Measurements from ENCODE around the gene MRPS18B. TPM values are rescaled to one million over a fixed set of nuclear protein-coding genes. Genes with fewer than 3 reads are reported as not detected.

The MRPS18B gene
- 44.4 TPM for total RNA-seq
- long read RNA-seq, transcript MRPS18B-206 (7 exons, 1,532 nt) = major isoform, 136 of 148 reads
- long read RNA-seq, partial matches to known transcripts = 0 of 148 reads
- long read RNA-seq, other reads (novel, unspliced or antisense) = 12 of 148 reads

DNA sequence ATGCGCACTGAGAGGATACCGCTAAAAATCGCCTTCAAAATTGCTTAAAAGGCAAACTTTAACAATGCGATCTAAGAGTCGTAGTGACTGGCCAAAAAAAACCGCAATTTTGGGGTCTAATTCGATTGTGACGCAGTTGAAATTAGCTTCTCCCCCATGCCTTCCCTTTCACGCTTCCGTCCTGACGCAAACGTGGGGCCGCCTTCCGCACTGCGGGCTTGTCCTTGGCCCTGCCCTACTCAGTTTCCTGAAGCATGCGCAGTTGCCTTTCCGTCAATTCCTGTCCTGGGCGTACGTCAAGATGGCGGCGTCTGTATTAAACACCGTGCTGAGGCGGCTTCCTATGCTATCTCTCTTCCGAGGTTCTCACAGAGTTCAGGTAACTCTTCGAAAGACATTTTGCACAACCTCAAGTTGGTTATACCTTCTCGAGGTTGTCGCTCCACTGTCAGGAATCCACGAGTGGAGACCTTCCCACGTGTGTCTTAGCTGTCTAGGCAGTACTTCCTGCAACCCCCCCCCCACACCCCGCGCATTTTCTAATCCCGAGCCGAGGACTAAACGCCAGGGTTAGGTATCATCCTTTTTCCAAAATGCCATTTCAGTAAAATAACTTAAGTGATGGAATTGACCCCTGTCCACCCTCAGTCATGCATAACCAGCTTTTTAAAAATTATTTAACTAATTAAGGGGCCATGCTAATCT lies at the start of gene MRPS18B:
TSS of gene MRPS18B (plus strand) at position 276 of the 705 bp plus-strand sequence. CDS start at position 302, 26 bp downstream.
- peak; percentile 97 for DNase-seq (ENCODE audit: low spot score)

DNA sequence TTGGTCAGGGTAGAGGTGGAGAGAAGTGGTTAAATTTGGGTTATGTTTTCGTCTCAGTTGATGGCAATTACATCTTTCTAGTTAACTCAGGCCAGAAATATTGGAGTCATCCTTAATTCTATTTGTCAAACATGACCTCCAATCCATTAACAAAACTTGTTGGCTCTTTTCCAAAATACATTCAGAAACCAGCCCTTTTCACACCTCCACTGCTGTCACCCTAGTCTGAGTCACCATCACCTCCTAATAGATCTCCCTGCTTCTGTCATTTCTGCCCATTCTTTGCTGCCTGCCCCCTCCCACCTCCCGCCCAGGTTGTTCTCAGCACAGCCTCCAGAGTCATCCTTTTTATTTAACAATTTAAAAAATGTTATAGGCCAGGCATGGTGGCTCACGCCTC lies 49.4 kb upstream of the MRPS18B start:
- no peak for DNase-seq (ENCODE audit: low spot score)

DNA sequence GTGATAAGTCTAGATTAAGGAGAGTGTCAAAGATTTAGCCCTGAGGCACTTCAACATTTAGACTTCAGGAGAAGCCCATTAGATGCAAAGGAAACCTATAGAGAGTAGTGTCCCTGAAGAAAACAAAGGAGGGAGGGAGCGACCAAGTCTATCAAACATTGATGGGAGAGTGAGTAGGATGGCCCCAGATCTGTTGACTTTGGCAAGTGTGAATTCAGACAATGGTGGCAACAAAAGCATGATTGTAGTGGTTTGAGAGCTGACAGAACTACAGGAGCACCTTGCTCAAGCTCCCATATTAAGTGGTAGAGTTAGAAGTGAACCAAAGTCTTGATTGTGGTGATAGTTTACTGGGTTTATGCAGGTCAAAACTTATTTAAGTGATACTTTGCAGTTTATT lies 47.4 kb upstream of the MRPS18B start:
- no peak for DNase-seq (ENCODE audit: low spot score)

DNA sequence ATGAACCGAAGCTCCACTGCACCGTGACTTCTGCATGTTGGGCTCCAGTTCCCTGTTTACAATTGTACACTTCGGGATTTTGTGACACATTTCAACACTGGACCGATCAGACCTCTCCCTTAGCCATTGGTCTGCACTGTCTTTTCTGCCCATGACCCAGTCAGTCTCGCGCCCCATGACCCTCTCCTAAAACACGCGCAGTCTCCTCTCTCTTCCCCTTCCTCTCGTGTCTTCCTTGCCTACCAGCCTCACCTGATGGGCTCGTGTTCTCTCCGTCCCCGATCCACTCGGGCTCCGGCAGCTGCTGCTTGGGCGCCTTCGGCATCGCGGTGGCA lies 46.9 kb upstream of the MRPS18B start:
- DNase-seq (ENCODE audit: low spot score) = no peak

DNA sequence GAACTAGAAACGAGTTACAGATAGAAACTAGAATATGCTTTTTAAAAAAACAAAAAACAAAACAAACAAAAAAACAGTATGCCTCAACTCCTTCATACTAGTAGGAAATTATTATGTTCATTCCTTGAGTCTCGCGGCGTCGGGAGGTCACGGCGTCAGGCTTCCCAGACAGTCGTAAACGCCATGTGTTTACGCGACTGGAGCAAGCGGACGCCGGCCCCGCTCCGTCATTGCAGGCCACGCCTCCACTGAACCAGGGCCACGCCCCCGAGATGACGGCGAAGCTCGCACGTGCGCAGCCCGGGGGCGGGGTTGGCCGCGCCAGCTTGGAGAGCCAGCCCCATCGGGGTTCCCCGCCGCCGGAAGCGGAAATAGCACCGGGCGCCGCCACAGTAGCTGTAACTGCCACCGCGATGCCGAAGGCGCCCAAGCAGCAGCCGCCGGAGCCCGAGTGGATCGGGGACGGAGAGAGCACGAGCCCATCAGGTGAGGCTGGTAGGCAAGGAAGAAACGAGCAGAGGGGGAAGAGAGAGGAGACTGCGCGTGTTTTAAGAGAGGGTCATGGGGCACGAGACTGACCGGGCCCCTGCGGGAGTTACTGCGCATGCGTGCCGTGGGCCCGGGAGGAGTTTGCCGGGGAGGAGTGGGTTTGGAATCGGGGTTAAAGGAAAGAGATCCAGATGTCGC lies 46.4 kb upstream of the MRPS18B start, which contains the start of gene ABCF1:
TSS of gene ABCF1 (plus strand) at position 368 of the 687 bp plus-strand sequence. CDS start at position 414, 46 bp downstream.
- peak; percentile 100 for DNase-seq (ENCODE audit: low spot score)

DNA sequence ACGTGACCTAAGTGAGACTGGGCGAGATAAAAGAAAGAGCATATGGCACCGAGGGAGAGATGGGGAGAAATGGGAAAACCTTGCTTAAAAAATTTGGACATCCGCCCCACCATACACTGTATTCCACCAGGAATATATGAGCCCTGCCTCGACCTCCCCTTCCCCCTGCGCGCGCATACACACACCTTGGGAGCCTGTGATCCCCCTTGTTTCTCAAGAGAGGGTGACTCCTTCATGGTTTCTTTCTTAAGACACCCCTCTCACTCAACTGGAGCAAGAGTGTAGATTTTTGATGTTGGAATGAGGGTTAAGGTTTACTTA lies 45.9 kb upstream of the MRPS18B start:
- DNase-seq (ENCODE audit: low spot score) = no peak

DNA sequence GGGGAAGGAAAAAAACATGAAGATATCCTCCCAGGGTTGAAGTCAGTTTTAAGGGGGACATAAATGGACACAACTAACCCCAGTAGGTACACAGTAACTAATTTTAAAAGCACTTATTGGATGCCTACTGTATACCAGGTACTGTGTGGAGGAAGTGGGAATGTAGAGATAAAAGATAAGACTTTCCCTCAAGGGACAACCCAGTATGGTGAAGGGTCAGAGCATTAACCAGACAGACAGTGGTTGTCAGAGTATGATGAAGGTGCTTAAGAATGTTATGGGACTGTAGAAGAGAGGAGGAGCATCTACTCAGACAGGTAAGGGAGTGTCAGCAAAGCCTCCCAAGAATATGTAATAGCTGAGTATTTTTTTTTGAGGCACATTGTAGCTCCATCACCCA lies 45.5 kb upstream of the MRPS18B start:
- no peak for DNase-seq (ENCODE audit: low spot score)

DNA sequence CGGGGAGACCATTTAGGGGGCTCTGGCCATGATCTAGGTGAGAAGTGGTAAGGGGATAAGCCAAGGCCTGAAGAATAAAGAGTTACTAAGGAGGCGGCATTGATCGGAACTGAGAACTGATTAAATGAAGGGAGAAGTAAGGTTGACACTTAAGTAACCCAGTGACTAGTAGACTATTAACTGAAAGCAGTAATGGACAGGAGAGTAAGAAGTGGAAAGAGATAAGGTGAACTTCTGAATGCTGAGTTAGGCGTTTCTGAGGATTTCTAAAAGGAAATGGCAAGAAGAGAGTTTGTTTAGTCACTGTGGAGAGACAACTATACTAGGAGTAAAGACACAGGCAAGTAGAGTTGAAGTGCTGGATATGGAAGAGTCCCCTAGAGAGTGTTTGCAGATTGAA lies 44.5 kb upstream of the MRPS18B start:
- no peak for DNase-seq (ENCODE audit: low spot score)

DNA sequence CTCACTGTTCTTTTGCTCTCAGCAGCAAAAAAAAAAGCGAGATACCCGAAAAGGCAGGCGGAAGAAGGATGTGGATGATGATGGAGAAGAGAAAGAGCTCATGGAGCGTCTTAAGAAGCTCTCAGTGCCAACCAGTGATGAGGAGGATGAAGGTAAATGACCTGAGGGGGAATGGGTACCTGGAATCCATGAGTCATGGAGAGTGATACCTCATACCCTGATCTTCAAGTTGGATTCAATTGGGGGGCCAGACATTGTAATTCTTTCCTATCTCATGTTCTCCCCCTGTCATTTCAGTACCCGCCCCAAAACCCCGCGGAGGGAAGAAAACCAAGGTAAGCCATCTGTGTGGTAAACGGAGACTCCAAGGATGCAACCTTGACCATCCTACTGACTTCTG lies 39.6 kb upstream of the MRPS18B start:
- no peak for DNase-seq (ENCODE audit: low spot score)

DNA sequence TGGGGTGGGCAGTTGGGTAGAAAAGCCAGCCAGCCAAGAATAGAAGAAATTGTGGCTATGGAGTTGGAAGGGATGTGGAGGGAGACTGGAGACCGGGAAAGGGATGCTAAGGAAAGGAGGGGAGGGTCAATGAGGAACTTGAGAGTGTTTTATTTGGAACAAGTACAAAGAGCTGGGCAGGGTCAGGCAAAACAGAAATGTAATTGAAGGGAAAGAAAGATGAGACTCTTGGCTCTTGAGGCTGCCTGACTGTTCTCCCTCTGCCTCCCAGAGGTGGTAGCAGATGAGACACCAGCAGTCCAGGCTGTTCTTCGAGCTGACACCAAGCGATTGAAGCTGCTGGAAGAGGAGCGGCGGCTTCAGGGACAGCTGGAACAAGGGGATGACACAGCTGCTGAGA lies 33.7 kb upstream of the MRPS18B start:
- no peak for DNase-seq (ENCODE audit: low spot score)

DNA sequence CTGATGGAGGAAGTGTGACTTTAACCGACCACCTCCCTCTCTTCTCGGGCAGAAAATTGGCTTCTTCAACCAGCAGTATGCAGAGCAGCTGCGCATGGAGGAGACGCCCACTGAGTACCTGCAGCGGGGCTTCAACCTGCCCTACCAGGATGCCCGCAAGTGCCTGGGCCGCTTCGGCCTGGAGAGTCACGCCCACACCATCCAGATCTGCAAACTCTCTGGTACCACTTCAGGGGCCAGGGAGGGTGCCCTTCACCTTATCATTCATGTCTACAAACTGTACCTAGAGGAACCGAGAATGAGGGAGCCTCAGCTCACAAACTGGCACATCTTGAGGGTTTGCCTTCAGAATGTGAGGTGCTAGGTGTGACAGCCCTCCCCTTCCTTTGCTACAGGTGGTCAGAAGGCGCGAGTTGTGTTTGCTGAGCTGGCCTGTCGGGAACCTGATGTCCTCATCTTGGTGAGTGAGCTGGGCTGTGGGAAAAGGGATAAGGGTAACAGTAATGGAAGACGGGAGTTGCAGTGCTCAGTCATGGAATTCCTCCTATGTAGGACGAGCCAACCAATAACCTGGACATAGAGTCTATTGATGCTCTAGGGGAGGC lies 27.8 kb upstream of the MRPS18B start:
- DNase-seq (ENCODE audit: low spot score) = peak; percentile 55

DNA sequence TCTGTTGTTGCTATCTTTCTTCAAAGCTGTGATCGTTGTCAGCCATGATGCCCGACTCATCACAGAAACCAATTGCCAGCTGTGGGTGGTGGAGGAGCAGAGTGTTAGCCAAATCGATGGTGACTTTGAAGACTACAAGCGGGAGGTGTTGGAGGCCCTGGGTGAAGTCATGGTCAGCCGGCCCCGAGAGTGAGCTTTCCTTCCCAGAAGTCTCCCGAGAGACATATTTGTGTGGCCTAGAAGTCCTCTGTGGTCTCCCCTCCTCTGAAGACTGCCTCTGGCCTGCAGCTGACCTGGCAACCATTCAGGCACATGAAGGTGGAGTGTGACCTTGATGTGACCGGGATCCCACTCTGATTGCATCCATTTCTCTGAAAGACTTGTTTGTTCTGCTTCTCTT lies 27.1 kb upstream of the MRPS18B start:
- DNase-seq (ENCODE audit: low spot score) = no peak

DNA sequence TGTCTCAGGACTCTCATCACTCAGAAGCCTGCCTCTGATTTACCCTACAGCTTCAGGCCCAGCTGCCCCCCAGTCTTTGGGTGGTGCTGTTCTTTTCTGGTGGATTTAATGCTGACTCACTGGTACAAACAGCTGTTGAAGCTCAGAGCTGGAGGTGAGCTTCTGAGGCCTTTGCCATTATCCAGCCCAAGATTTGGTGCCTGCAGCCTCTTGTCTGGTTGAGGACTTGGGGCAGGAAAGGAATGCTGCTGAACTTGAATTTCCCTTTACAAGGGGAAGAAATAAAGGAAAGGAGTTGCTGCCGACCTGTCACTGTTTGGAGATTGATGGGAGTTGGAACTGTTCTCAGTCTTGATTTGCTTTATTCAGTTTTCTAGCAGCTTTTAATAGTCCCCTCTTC lies 26.6 kb upstream of the MRPS18B start:
- no peak for DNase-seq (ENCODE audit: low spot score)

DNA sequence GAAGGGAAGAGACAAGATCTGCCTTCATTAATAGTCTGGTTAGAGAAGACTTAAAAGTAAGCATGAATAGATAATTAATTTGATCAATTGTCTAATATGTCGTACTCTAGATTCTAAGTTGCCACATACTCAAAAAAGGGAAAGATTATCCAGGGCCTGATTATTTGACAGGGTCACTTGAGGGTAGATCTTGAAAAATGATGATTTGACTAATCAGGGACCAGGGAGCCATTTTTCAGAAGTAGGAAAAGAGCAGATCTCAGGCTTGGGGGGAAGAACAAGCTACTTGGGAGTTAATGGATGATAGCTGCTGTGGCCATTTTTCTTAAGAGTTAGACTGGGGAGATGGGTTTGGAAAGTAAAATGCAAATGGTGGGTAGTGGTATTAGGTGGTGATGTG lies 25.4 kb upstream of the MRPS18B start:
- no peak for DNase-seq (ENCODE audit: low spot score)

DNA sequence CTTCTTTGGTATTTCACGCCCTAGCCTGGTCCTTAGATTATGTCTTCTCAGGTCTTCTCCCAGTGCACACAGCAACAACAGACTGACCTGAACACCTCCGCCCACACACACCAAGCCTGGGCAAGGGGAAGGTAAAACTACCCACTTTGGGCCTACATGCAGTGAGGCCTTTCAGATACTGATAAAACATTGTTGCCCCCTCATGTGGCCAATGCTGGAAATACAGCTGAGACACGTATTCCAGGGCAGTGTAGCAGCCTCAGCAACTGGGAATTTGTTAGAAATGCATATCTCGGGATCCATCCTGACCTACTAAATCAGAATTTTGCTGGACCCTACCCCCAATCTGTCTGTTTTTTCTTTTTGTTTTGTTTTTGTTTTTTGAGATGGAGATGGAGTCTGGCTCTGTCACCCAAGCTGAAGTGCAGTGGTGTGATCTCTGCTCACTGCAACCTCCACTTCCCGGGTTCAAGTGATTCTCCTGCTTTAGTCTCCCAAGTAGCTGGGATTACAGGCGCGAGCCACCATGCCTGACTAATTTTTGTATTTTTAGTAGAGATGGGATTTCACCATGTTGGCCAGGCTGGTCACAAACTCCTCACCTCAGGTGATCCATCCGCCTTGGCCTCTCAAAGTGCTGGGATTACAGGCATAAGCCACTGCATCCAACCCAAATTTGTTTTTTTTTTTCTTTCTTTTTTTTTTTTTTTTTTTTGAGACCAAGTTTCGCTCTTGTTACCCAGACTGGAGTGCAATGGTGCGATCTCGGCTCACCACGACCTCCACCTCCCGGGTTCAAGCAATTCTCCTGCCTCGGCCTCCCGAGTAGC lies 20.1 kb upstream of the MRPS18B start:
- DNase-seq (ENCODE audit: low spot score) = peak; percentile 78

DNA sequence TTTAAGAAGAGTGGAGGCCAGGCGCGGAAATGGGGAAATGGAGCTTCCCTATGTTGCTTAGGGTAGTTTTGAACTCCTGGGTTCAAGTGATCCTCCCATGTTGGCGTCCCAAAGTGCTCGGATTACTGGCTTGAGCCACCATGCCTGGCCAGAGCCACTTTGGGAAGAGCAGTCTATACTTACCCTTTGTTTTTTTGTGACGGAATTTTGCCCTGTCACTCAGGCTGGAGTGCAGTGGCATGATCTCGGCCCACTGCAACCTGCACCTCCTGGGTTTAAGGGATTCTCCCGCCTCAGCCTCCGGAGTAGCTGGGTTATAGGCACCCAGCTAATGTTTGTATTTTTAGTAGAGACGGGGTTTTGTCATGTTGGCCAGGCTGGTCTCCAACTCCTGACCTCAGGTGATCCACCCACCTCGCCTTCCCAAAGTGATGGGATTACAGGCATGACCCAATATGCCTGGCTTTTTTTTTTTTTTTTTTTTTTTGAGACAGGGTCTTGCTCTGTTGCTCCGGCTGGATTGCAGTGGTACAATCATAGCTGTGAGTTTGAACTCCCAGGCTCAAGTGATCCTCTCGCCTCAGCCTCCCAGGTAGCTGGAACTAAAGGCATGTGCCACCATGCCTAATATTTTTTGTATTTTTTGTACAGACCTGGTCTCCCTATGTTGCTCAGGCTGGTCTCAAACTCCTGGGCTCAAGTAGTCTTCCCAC lies 18.6 kb upstream of the MRPS18B start:
- no peak for DNase-seq (ENCODE audit: low spot score)

DNA sequence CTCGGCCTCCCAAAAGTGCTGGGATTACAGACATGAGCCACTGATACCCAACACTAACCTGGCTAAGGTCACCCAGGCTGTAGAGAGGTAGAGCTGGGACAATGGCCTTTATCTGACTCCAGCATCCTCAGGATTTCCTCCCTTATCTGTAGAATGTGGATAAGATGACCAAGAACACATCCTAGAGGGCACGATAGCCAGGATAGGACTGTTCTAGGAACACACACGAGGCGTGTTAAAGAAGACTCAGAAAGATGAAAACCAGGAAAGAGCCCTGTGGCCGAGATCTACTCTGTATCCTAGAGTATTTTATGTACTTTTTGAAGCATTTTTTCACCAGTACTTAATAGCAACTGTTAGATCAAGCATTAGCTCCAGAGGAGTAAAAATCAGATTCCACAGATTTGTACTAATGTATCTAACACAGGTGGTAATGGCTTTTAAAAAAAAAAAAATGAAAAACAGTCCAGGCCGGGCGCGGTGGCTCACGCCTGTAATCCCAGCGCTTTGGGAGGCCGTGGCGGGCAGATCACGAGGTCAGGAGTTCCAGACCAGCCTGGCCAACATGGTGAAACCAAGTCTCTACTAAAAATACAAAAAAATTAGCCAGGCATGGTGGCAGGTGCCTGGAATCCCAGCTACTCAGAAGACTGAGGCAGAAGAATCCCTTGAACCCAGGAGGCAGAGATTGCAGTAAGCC lies 17.9 kb upstream of the MRPS18B start:
- no peak for DNase-seq (ENCODE audit: low spot score)

DNA sequence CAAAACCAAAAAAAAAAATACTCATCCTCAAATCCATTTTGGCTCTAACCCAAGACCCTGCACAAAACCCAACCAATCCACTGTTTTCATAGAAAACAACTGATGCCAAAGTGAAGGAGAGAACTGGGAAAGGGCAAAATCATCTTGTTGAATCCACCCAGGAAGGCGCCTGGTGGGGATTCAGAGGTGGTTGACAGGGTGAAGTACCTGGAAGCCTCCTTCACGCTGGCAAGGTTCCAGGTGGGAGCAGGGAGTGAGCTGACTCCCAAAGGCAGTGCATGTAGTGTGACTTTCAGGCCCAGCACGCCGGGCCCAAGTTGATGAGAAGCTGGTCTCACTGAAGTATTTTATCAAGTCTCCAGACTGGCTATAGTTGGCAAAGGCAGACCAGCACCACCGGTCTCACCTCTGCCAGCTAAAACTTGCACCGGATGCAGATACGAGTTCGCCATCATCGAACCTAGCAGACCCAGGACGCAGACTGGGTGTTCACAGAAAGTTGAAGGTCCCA lies 17.1 kb upstream of the MRPS18B start:
- DNase-seq (ENCODE audit: low spot score) = no peak

DNA sequence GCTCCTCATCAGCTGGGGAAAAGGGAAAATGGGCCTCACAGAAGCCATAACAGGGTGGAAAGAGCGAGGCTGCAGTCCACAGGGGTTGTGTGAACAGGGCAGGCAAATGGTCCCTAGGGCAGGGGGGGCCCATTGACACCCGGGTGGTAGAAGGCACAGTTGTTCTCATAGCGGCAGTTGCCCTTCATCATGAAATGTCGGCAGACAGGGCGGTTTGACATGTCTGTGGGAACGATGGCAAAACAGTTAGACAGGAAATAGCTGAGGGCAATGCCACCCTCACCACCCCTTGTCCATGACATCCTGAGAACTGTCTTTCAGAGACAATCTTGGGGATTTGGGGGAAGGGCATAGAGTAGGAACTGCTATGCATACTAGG lies 16.2 kb upstream of the MRPS18B start:
- DNase-seq (ENCODE audit: low spot score) = no peak

All from mesenteric fat pad (tissue), 1 donor.